Body of pancreas (tissue), 4 donors: ENCODE measurements around the gene ZXDC. TPM values are rescaled to one million over a fixed set of nuclear protein-coding genes. Genes with fewer than 3 reads are reported as not detected.

Experiments
- ATAC-seq: fragments of 150-250 bp; one replicate; pipeline ENCODE4 v1.9.1; 2016
- DNase-seq, 4 donors: peaks; one replicate each; pipeline ENCODE4 v3.0.0-alpha.2; 2019
- H3K27ac ChIP-seq, 4 donors: fragments of 200-600 bp; sonication (generic); 1 replicate in 3 of 4; 2 replicates in 1 of 4; pipeline versions ENCODE4 v1.5.1 to v1.6.1; 2016 to 2019; ENCODE audit warnings: mild to moderate bottlenecking in 1 of 4, mixed read lengths in 1 of 4, moderate library complexity in 1 of 4
- H3K27me3 ChIP-seq, 2 donors: fragments of 200-600 bp; sonication (generic); one replicate each; pipeline ENCODE4 v1.6.0; 2016; ENCODE audit warnings: mild to moderate bottlenecking in 1 of 2
- H3K36me3 ChIP-seq, 2 donors: fragments of 200-600 bp; sonication (generic); replicated peaks in 1 of 2; 2 replicates each; pipeline ENCODE4 v1.5.1; 2016; ENCODE audit warnings: low read depth in 2 of 2; ENCODE audit not compliant: insufficient read depth in 1 of 2
- H3K4me1 ChIP-seq: fragments of 200-600 bp; sonication (generic); one replicate; pipeline ENCODE4 v1.6.0; 2016
- H3K4me3 ChIP-seq, 2 donors: fragments of 200-600 bp; sonication (generic); 1 replicate in 1 of 2; 2 replicates in 1 of 2; pipeline ENCODE4 v1.5.1; 2016 to 2019
- H3K9me3 ChIP-seq, 3 donors: fragments of 200-600 bp; sonication (generic); 1 replicate in 2 of 3; 2 replicates in 1 of 3; pipeline ENCODE4 v1.5.1; 2016
- POLR2A ChIP-seq, 3 donors: fragments of 450-650 bp; IDR thresholded peaks; one replicate each; pipeline ENCODE4 v1.6.1; 2016; ENCODE audit warnings: antibody characterized with exemption in 3 of 3, mild to moderate bottlenecking in 2 of 3
- WGBS, 2 donors: methylation state at CpG; one replicate each; pipeline ENCODE4 v1.1.5; 2017; 5-methylcytosine and 5-hydroxymethylcytosine counted together
- intact Hi-C: fragments of 100-400 bp; cut with DNase I; formaldehyde crosslinking; loops from one replicate; pipeline ENCODE4 v1.15.1; 2023
- total RNA-seq, 2 donors: library from RNA; depleted of rRNA; stranded (reverse); fragments of >200 nt; gene quantifications; one replicate each; pipeline ENCODE4 v1.1.0, GENCODE V29; 2016
- TF ChIP-seq, protein P1 (sequence below), 7 experiments: fragments of 450-650 bp in 4 of 7; fragments of 200-600 bp in 3 of 7; sonication (generic) in 3 of 7; IDR thresholded peaks; one replicate each; pipeline ENCODE4 v1.5.1; 2016 to 2019; ENCODE audit warnings: antibody characterized with exemption in 7 of 7

Gene ZXDC
- total RNA-seq, 2 donors from 2014 or later = 33.9 to 39.4 TPM

DNA sequence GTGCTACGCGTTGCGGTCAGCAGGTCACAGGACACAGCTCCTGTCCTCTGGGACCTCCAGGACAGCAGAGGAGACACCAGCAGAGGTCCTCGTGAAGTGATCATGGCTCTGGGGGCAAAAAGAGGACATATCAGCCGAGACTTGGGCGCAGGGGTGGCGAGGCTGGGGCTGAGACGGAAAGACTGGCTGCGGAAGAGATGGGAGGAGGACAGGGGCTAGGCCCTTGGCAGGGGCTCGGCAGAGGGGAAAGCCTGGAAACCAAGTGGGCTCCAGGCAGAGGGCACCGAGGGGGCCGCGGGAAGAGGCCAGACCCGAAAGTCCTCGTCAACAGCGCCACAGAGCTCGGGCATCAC lies 85.9 kb downstream of the ZXDC start:
- Histone ChIP-seq H3K36me3 (no peaks in the 10 kb centered on the region), H3K27me3 (no peaks in the 10 kb centered on the region), H3K9me3 (no peaks in the 10 kb centered on the region), H3K4me3 (no peak overlapping the region), H3K27ac (peak overlapping the region; percentile 69 to 92 (median 89)), H3K4me1 (peaks cover 17% of the 10 kb centered on the region)
- WGBS, 2 donors = 56 to 58% methylated on average over 17 of the region's 17 CpGs
- DNase-seq = no peak
- intact Hi-C loops = loop anchor here (5.0 kb wide), 1 partner anchor 257 kb away; no protein-coding TSS in a partner anchor
- ATAC-seq = no peak
- TF ChIP-seq, protein P1, sequence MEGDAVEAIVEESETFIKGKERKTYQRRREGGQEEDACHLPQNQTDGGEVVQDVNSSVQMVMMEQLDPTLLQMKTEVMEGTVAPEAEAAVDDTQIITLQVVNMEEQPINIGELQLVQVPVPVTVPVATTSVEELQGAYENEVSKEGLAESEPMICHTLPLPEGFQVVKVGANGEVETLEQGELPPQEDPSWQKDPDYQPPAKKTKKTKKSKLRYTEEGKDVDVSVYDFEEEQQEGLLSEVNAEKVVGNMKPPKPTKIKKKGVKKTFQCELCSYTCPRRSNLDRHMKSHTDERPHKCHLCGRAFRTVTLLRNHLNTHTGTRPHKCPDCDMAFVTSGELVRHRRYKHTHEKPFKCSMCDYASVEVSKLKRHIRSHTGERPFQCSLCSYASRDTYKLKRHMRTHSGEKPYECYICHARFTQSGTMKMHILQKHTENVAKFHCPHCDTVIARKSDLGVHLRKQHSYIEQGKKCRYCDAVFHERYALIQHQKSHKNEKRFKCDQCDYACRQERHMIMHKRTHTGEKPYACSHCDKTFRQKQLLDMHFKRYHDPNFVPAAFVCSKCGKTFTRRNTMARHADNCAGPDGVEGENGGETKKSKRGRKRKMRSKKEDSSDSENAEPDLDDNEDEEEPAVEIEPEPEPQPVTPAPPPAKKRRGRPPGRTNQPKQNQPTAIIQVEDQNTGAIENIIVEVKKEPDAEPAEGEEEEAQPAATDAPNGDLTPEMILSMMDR (IDR thresholded peaks at IDR 0.05) = no peak
- no peak for TF ChIP-seq POLR2A (IDR thresholded peaks at IDR 0.05)

DNA sequence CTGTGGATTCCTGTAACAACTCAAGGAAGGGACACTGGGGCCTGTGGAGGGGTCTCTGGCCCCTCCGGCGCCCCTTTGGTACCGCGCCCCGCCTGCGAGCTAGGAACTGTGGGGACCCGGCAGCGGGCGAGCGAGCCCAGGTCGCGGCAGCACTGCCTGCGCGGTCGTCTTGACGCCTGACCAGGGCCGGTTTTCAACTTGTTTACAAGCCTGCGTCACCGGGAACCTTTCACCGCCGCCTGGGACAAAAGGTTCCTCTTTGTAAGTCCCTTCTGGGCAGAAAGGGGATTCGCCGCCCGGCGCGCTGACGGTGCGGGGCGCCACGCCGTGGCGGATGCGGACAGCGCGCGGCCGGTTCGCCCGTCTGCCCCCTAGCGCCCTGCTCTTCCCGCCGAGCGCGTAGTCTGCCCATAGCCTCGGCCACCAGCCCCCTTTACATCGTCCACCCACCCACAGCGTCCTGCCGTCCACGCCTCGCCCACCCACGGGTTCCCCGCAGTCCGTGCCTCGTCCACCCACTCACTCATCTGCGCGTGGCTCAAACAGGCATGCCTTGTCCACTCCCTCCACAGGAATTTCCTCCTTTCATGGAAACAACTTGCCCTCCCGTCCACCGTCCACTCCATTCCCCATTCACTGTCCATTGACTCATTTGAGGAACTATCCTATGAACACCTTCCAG lies 86.4 kb downstream of the ZXDC start:
- Histone ChIP-seq H3K4me3 (no peak overlapping the region), H3K36me3 (no peaks in the 10 kb centered on the region), H3K9me3 (no peaks in the 10 kb centered on the region), H3K4me1 (peaks cover 13% of the 10 kb centered on the region), H3K27ac (peak overlapping the region; percentile 69 to 92 (median 89)), H3K27me3 (no peaks in the 10 kb centered on the region)
- intact Hi-C loops = no loop called here
- ATAC-seq = peak; percentile 99
- 2% methylated on average over 36 to 58 of the region's 58 CpGs for WGBS, 2 donors
- peak; percentile 94 to 98 (median 97) for DNase-seq
- TF ChIP-seq POLR2A (IDR thresholded peaks at IDR 0.05) = peak; percentile 55 to 81 (median 81)
- TF ChIP-seq, protein P1 (IDR thresholded peaks at IDR 0.05) = peak; percentile 95 to 100 (median 99)

Other genes starting within 250 kb of the ZXDC start
- 10 to 100 TPM; 37.4 to 40.2 TPM for gene KLF15, start 118.5 kb downstream of the ZXDC start, total RNA-seq
- not detected for gene CFAP100, start 81.0 kb downstream of the ZXDC start, total RNA-seq
- gene UROC1, start 41.9 kb upstream of the ZXDC start, total RNA-seq = not detected
- 1 to 10 TPM in 1 of 2 donors, not detected in 1; 2.3 TPM for gene CHST13, start 48.3 kb upstream of the ZXDC start, total RNA-seq
- not detected for gene C3orf22, start 83.0 kb upstream of the ZXDC start, total RNA-seq
- 10 to 100 TPM; 10.6 to 13.5 TPM for gene TXNRD3, start 179.2 kb upstream of the ZXDC start, total RNA-seq
- gene CHCHD6, start 228.3 kb upstream of the ZXDC start, total RNA-seq = 10 to 100 TPM in 1 of 2 donors, under 1 TPM in 1; 0.66 to 10.9 TPM